HepG2 (cell line): ENCODE data around the gene SAMD14. TPM values are rescaled to one million over a fixed set of nuclear protein-coding genes. Genes with fewer than 3 reads are reported as not detected.
A peak's percentile ranks its signal among the peaks of the same experiment; 100 is the strongest.

Experiments
- CTCF ChIP-seq: sonication (generic); formaldehyde crosslinking; IDR thresholded peaks from 2 replicates; pipeline ENCODE4 v1.5.0; 2020; ENCODE audit warnings: mild to moderate bottlenecking, missing genetic modification reagents, moderate library complexity
- ESRRA ChIP-seq: sonication (generic); formaldehyde crosslinking; IDR thresholded peaks from 2 replicates; pipeline ENCODE4 v1.5.1; 2020; ENCODE audit warnings: mild to moderate bottlenecking, low read depth, missing genetic modification reagents
- GABPA ChIP-seq, 2 experiments: IDR thresholded peaks; 2 replicates each; pipeline ENCODE4 v1.6.1; 2011 to 2016; ENCODE audit warnings: low read depth in 2 of 2, low read length in 1 of 2, missing biosample characterization in 1 of 2, missing genetic modification characterization in 1 of 2
- GPN1 ChIP-seq: sonication (generic); formaldehyde crosslinking; IDR thresholded peaks from 2 replicates; pipeline ENCODE4 v1.5.1; 2020; ENCODE audit warnings: missing genetic modification reagents, borderline replicate concordance
- HNRNPH1 ChIP-seq: fragments of 200-400 bp; formaldehyde crosslinking; optimal IDR thresholded peaks from 2 replicates; pipeline ENCODE3; 2017; ENCODE audit warnings: mild to moderate bottlenecking, low read depth, low read length
- HOMEZ ChIP-seq: IDR thresholded peaks from 2 replicates; pipeline ENCODE4 v1.6.1; 2016; ENCODE audit warnings: low read depth
- KMT2B ChIP-seq: IDR thresholded peaks from 2 replicates; pipeline ENCODE4 v1.6.1; 2016; ENCODE audit warnings: missing genetic modification reagents, missing compliant biosample characterization
- LCORL ChIP-seq, 2 experiments: fragments of 450-650 bp in 1 of 2; sonication (generic) in 1 of 2; formaldehyde crosslinking in 1 of 2; IDR thresholded peaks; 2 replicates each; pipeline versions ENCODE4 v1.5.0 to v1.6.1; 2017 to 2020; ENCODE audit warnings: antibody characterized with exemption in 1 of 2, missing genetic modification reagents in 1 of 2
- NONO ChIP-seq, 2 experiments: fragments of 450-650 bp in 1 of 2; sonication (generic) in 1 of 2; formaldehyde crosslinking in 1 of 2; IDR thresholded peaks in 1 of 2; conservative IDR thresholded peaks in 1 of 2; 2 replicates each; pipeline versions ENCODE4 v1.6.1 to v1.8.0; 2017 to 2022; ENCODE audit warnings: mild to moderate bottlenecking in 1 of 2, missing genetic modification reagents in 1 of 2, moderate library complexity in 1 of 2
- POLR2A ChIP-seq, 2 experiments: IDR thresholded peaks; 2 replicates each; pipeline ENCODE4 v1.6.1; 2011; ENCODE audit warnings: low read depth in 2 of 2, low read length in 2 of 2, mild to moderate bottlenecking in 1 of 2, moderate library complexity in 1 of 2; ENCODE audit not compliant: insufficient read depth in 1 of 2
- POLR2AphosphoS2 ChIP-seq: IDR thresholded peaks from 2 replicates; pipeline ENCODE4 v1.6.1; 2011; ENCODE audit warnings: low read depth, low read length, improper control_type of control experiment
- SMAD3 ChIP-seq: sonication (generic); formaldehyde crosslinking; IDR thresholded peaks from 2 replicates; pipeline ENCODE4 v1.4.0; 2020; ENCODE audit warnings: missing genetic modification reagents
- ZBTB7A ChIP-seq: sonication (generic); formaldehyde crosslinking; IDR thresholded peaks from 2 replicates; pipeline ENCODE4 v1.8.0; 2022; ENCODE audit warnings: mild to moderate bottlenecking, missing genetic modification reagents
- ZFP37 ChIP-seq: sonication (generic); formaldehyde crosslinking; IDR thresholded peaks from 2 replicates; pipeline ENCODE4 v1.4.0; 2020; ENCODE audit warnings: missing genetic modification reagents, borderline replicate concordance
- ZMAT3 ChIP-seq: sonication (generic); formaldehyde crosslinking; conservative IDR thresholded peaks from 2 replicates; pipeline ENCODE4 v1.7.0; 2021; ENCODE audit warnings: missing genetic modification reagents
- ZNF451 ChIP-seq: sonication (generic); formaldehyde crosslinking; IDR thresholded peaks from 2 replicates; pipeline ENCODE4 v1.5.0; 2020; ENCODE audit warnings: mild to moderate bottlenecking, missing genetic modification reagents
- ZNF619 ChIP-seq: sonication (generic); formaldehyde crosslinking; IDR thresholded peaks from 2 replicates; pipeline ENCODE4 v1.4.0; 2020; ENCODE audit warnings: mild to moderate bottlenecking, missing genetic modification reagents
- ZNF841 ChIP-seq: sonication (generic); formaldehyde crosslinking; IDR thresholded peaks from 2 replicates; pipeline ENCODE4 v1.8.1; 2023; ENCODE audit warnings: missing genetic modification reagents, borderline replicate concordance
- ZSCAN22 ChIP-seq: sonication (generic); formaldehyde crosslinking; IDR thresholded peaks from 2 replicates; pipeline ENCODE4 v1.4.0; 2020; ENCODE audit warnings: mild to moderate bottlenecking, missing genetic modification reagents
- polyA plus RNA-seq, 8 experiments: library from polyadenylated mRNA; depleted of rRNA in 3 of 8; stranded (reverse) in 7 of 8; unstranded in 1 of 8; fragments of >200 nt; fragmentation: Illumina TruSeq in 4 of 8; extraction: Trizol in 4 of 8; gene quantifications; 2 replicates each; pipeline versions ENCODE4 v1.2.1 to v1.2.3, GENCODE V29; 2011 to 2016; ENCODE audit warnings: low read depth in 4 of 8, missing spikeins in 1 of 8, mixed read lengths in 1 of 8; ENCODE audit not compliant: insufficient read depth in 1 of 8
- total RNA-seq, 5 experiments: library from RNA; depleted of rRNA; stranded (reverse); fragments of >200 nt; fragmentation: Illumina TruSeq; extraction: Trizol; gene quantifications; 2 replicates each; pipeline ENCODE4 v1.2.3, GENCODE V29; 2016; ENCODE audit warnings: low read depth in 1 of 5
- TF ChIP-seq, protein P1 (sequence below): sonication (generic); formaldehyde crosslinking; IDR thresholded peaks from 2 replicates; pipeline ENCODE4 v1.4.0; 2020; ENCODE audit warnings: missing genetic modification reagents
- TF ChIP-seq, protein P2 (sequence below): IDR thresholded peaks from 2 replicates; pipeline ENCODE4 v1.6.1; 2016; ENCODE audit warnings: missing compliant biosample characterization, missing genetic modification reagents, borderline replicate concordance

Gene SAMD14
- total and polyA plus RNA-seq, 2 of the 13 experiments (the other 11 are each of a cell fraction or from before 2014, with no cell fraction given) = 0.07 to 0.22 TPM

- TF ChIP-seq HNRNPH1 = no peak
- no peak; the same call in 1 of the 2 replicates for TF ChIP-seq GABPA (IDR thresholded peaks at IDR 0.05; ENCODE audit: low read depth, low read length)
- TF ChIP-seq GABPA (CRISPR knock-in tag; IDR thresholded peaks at IDR 0.05; ENCODE audit: low read depth) = peak; percentile 27
- TF ChIP-seq HOMEZ (CRISPR knock-in tag) = 0 out of 2 replicates have a peak, but pooled peaks have one; percentile 31
- TF ChIP-seq POLR2AphosphoS2 = no peak
- TF ChIP-seq, protein P1, sequence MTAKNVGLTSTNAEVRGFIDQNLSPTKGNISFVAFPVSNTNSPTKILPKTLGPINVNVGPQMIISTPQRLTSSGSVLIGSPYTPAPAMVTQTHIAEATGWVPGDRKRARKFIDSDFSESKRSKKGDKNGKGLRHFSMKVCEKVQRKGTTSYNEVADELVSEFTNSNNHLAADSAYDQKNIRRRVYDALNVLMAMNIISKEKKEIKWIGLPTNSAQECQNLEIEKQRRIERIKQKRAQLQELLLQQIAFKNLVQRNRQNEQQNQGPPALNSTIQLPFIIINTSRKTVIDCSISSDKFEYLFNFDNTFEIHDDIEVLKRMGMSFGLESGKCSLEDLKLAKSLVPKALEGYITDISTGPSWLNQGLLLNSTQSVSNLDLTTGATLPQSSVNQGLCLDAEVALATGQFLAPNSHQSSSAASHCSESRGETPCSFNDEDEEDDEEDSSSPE (CRISPR knock-in tag) = 0 out of 2 replicates have a peak, but pooled peaks have one; percentile 9
- TF ChIP-seq POLR2A (IDR thresholded peaks at IDR 0.05; ENCODE audit: insufficient read depth in 1 of 2, low read depth in 2 of 2, low read length in 2 of 2) = peak; percentile 38 to 49; a peak in 3 of 4 replicates
- peak; percentile 57; the same call in 1 of the 2 replicates for TF ChIP-seq ESRRA (CRISPR knock-in tag)
- TF ChIP-seq ZMAT3 (CRISPR knock-in tag) = peak; percentile 68; the same call in 1 of the 2 replicates
- TF ChIP-seq ZFP37 (CRISPR knock-in tag) = no peak
- TF ChIP-seq ZBTB7A (CRISPR knock-in tag) = 0 out of 2 replicates have a peak, but pooled peaks have one; percentile 68
- TF ChIP-seq ZSCAN22 (CRISPR knock-in tag) = no peak
- TF ChIP-seq ZNF451 (CRISPR knock-in tag) = peak; percentile 11; the same call in 1 of the 2 replicates
- TF ChIP-seq GPN1 (CRISPR knock-in tag) = no peak
- no peak for TF ChIP-seq SMAD3 (CRISPR knock-in tag)
- TF ChIP-seq LCORL (IDR thresholded peaks at IDR 0.05) = no peak
- peak; percentile 86 for TF ChIP-seq LCORL (CRISPR knock-in tag; IDR thresholded peaks at IDR 0.05)
- no peak for TF ChIP-seq NONO (IDR thresholded peaks at IDR 0.05)
- TF ChIP-seq NONO (CRISPR knock-in tag; conservative IDR thresholded peaks at IDR 0.05) = peak; percentile 80
- TF ChIP-seq CTCF (CRISPR knock-in tag) = peak; percentile 25
- peak; percentile 21; the same call in 1 of the 2 replicates for TF ChIP-seq KMT2B (CRISPR knock-in tag)
- TF ChIP-seq ZNF619 (CRISPR knock-in tag) = peak; percentile 75; the same call in 1 of the 2 replicates
- TF ChIP-seq ZNF841 (CRISPR knock-in tag) = no peak
- TF ChIP-seq, protein P2, sequence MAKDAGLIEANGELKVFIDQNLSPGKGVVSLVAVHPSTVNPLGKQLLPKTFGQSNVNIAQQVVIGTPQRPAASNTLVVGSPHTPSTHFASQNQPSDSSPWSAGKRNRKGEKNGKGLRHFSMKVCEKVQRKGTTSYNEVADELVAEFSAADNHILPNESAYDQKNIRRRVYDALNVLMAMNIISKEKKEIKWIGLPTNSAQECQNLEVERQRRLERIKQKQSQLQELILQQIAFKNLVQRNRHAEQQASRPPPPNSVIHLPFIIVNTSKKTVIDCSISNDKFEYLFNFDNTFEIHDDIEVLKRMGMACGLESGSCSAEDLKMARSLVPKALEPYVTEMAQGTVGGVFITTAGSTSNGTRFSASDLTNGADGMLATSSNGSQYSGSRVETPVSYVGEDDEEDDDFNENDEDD (CRISPR knock-in tag) = no peak
Observed at GRCh38 chr17:50111673-50112655, 18.0 kb downstream of the SAMD14 start (continued).
